ENCODE results near the gene POLA1. TPM values are rescaled to one million over a fixed set of nuclear protein-coding genes. Genes with fewer than 3 reads are reported as not detected.
"Not testable (repeated sequence)": the region's sequence is repeated elsewhere in the genome, so short reads cannot be mapped to it uniquely, and the experiment has no call there.

Gene POLA1
- total RNA-seq, 1 donor from 2014 or later, result 76.5 TPM

GRCh38 chrX:24790166-24790565 is 96.4 kb downstream of the POLA1 start:
- Mint-ChIP-seq H3K27ac (ENCODE audit: unreplicated experiment) (peak overlapping the region; percentile 54), H3K36me3 (ENCODE audit: low read depth) (peaks cover 39% of the 10 kb centered on the region), H3K27me3 (ENCODE audit: low read depth) (no peaks in the 10 kb centered on the region), H3K4me3 (no peak overlapping the region), H3K9me3 (peaks cover 5% of the 10 kb centered on the region), H3K4me1 (peaks cover 26% of the 10 kb centered on the region)
- no peak for DNase-seq (ENCODE audit: low read depth, low spot score)
- TF ChIP-seq, protein P1, sequence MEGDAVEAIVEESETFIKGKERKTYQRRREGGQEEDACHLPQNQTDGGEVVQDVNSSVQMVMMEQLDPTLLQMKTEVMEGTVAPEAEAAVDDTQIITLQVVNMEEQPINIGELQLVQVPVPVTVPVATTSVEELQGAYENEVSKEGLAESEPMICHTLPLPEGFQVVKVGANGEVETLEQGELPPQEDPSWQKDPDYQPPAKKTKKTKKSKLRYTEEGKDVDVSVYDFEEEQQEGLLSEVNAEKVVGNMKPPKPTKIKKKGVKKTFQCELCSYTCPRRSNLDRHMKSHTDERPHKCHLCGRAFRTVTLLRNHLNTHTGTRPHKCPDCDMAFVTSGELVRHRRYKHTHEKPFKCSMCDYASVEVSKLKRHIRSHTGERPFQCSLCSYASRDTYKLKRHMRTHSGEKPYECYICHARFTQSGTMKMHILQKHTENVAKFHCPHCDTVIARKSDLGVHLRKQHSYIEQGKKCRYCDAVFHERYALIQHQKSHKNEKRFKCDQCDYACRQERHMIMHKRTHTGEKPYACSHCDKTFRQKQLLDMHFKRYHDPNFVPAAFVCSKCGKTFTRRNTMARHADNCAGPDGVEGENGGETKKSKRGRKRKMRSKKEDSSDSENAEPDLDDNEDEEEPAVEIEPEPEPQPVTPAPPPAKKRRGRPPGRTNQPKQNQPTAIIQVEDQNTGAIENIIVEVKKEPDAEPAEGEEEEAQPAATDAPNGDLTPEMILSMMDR (conservative IDR thresholded peaks at IDR 0.05), result no peak

- TF ChIP-seq, protein P1 (conservative IDR thresholded peaks at IDR 0.05), result no peak
- Mint-ChIP-seq H3K36me3 (ENCODE audit: low read depth) (peaks cover 24% of the 10 kb centered on the region), H3K4me1 (peaks cover 14% of the 10 kb centered on the region), H3K27me3 (ENCODE audit: low read depth) (no peaks in the 10 kb centered on the region), H3K4me3 (no peak overlapping the region), H3K9me3 (no peaks in the 10 kb centered on the region), H3K27ac (ENCODE audit: unreplicated experiment) (no peak overlapping the region)
- no peak for DNase-seq (ENCODE audit: low read depth, low spot score)
Measured at GRCh38 chrX:24796204-24796603, 102.5 kb downstream of the POLA1 start.

DNA sequence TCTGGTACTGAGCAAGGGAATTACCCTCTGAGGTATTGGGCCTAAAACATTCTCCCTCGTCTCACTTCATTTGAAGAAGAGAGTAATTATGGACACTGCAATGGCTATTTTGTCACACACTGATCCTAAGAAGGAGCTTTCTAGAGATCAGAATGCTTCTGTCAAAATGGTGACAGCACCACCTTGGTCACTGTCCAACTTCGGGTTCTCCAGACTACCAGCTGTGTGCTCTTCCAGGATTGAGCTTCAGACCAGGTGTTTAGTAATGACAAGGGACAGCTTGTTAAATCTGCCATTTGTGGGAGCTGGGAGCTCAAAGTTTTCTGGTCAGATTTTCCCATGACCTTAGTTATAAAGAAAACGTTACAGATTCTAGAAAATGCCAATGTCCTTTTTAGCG is 105.4 kb downstream of the POLA1 start:
- H3K4me3 Mint-ChIP-seq, result no peak overlapping the region
- no peaks in the 10 kb centered on the region for H3K9me3 Mint-ChIP-seq
- no peak for DNase-seq (ENCODE audit: low read depth, low spot score)
- H3K4me1 Mint-ChIP-seq, result peaks cover 3% of the 10 kb centered on the region
- TF ChIP-seq, protein P1 (conservative IDR thresholded peaks at IDR 0.05), result no peak
- H3K27ac Mint-ChIP-seq (ENCODE audit: unreplicated experiment), result no peak overlapping the region
- H3K36me3 Mint-ChIP-seq (ENCODE audit: low read depth), result peaks cover 22% of the 10 kb centered on the region
- H3K27me3 Mint-ChIP-seq (ENCODE audit: low read depth), result no peaks in the 10 kb centered on the region

DNA sequence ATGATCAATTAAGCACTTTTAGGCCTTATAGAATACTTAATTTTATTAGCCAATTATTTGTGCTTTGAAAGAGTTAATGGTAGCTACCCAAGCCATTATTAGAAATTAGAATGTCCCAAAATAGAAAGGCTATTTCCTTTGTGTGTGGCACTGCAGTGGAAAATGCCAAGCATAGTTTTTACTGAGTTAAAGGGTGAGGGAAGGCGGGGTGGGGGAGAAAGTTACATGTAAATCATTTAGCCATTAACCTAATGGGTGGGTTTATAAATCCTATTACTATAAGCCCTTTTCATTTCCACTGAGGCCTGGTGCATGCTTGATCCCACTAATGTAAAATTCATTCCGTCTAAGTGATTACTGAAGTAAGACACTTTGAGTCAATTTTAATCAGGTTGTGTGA is 105.8 kb downstream of the POLA1 start:
- Mint-ChIP-seq H3K36me3 (ENCODE audit: low read depth) (peaks cover 18% of the 10 kb centered on the region), H3K27me3 (ENCODE audit: low read depth) (no peaks in the 10 kb centered on the region), H3K27ac (ENCODE audit: unreplicated experiment) (peak overlapping the region; percentile 4), H3K4me1 (peaks cover 3% of the 10 kb centered on the region), H3K4me3 (no peak overlapping the region), H3K9me3 (no peaks in the 10 kb centered on the region)
- DNase-seq (ENCODE audit: low read depth, low spot score), result no peak
- TF ChIP-seq, protein P1 (conservative IDR thresholded peaks at IDR 0.05), result no peak

- Mint-ChIP-seq H3K27me3 (ENCODE audit: low read depth) (no peaks in the 10 kb centered on the region), H3K4me1 (no peaks in the 10 kb centered on the region), H3K4me3 (no peak overlapping the region), H3K9me3 (no peaks in the 10 kb centered on the region), H3K36me3 (ENCODE audit: low read depth) (peaks cover 21% of the 10 kb centered on the region), H3K27ac (ENCODE audit: unreplicated experiment) (no peak overlapping the region)
- DNase-seq (ENCODE audit: low read depth, low spot score), result no peak
- TF ChIP-seq, protein P1 (conservative IDR thresholded peaks at IDR 0.05), result no peak
Measured at GRCh38 chrX:24805201-24805600, 111.5 kb downstream of the POLA1 start.

GRCh38 chrX:24819807-24820206 is 126.1 kb downstream of the POLA1 start:
- H3K4me1 Mint-ChIP-seq; H3K4me3 Mint-ChIP-seq; H3K27ac Mint-ChIP-seq (ENCODE audit: unreplicated experiment); H3K9me3 Mint-ChIP-seq; DNase-seq (ENCODE audit: low read depth, low spot score); H3K27me3 Mint-ChIP-seq (ENCODE audit: low read depth): not testable (repeated sequence)
- peaks cover 34% of the 10 kb centered on the region for H3K36me3 Mint-ChIP-seq (ENCODE audit: low read depth)
